ENCODE measurements around the gene TMEM266.
A peak's percentile ranks its signal among the peaks of the same experiment; 100 is the strongest.
"Not testable (repeated sequence)": the region's sequence is repeated elsewhere in the genome, so short reads cannot be mapped to it uniquely, and the experiment has no call there.

The TMEM266 gene, protein sequence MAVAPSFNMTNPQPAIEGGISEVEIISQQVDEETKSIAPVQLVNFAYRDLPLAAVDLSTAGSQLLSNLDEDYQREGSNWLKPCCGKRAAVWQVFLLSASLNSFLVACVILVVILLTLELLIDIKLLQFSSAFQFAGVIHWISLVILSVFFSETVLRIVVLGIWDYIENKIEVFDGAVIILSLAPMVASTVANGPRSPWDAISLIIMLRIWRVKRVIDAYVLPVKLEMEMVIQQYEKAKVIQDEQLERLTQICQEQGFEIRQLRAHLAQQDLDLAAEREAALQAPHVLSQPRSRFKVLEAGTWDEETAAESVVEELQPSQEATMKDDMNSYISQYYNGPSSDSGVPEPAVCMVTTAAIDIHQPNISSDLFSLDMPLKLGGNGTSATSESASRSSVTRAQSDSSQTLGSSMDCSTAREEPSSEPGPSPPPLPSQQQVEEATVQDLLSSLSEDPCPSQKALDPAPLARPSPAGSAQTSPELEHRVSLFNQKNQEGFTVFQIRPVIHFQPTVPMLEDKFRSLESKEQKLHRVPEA

GRCh38 chr15:76059320-76060117 lies at the start of gene TMEM266:
TMEM266 (plus strand) TSS chr15:76059985; CDS start chr15:76134264, 74,279 bp downstream.
- TF ChIP-seq CTCF (IDR thresholded peaks at IDR 0.05; ENCODE audit: low read depth, low read length) (peak; percentile 14), MAX (IDR thresholded peaks at IDR 0.05; ENCODE audit: low read depth, low read length) (no peak), MYC (IDR thresholded peaks at IDR 0.05; ENCODE audit: low read depth, low read length) (no peak)
- H3K4me3 ChIP-seq (ENCODE audit: low read depth, low read length) = peak within 1 kb of the TSS; percentile 66
- peak; percentile 69 for DNase-seq (ENCODE audit: low read depth)

GRCh38 chr15:76010613-76011012 lies 49.2 kb upstream of the TMEM266 start:
- peak overlapping the region; percentile 67 for H3K4me3 ChIP-seq (ENCODE audit: low read depth, low read length)
- no peak for TF ChIP-seq CTCF (IDR thresholded peaks at IDR 0.05; ENCODE audit: low read depth, low read length)
- no peak for TF ChIP-seq MYC (IDR thresholded peaks at IDR 0.05; ENCODE audit: low read depth, low read length)
- no peak for TF ChIP-seq MAX (IDR thresholded peaks at IDR 0.05; ENCODE audit: low read depth, low read length)
- TF ChIP-seq POLR2A (IDR thresholded peaks at IDR 0.05; ENCODE audit: extremely low read depth, insufficient read length) = no peak
- DNase-seq (ENCODE audit: low read depth) = no peak

- DNase-seq (ENCODE audit: low read depth) = peak; percentile 59
- H3K4me3 ChIP-seq (ENCODE audit: low read depth, low read length) = peak within 1 kb of the TSS; percentile 67
- no peak for TF ChIP-seq MYC (IDR thresholded peaks at IDR 0.05; ENCODE audit: low read depth, low read length)
Measured at GRCh38 chr15:76011627-76012551, 47.9 kb upstream of the TMEM266 start, which contains the start of gene NRG4. NRG4 (minus strand) TSS chr15:76012424; CDS start chr15:76011230, 1,194 bp downstream.

DNA sequence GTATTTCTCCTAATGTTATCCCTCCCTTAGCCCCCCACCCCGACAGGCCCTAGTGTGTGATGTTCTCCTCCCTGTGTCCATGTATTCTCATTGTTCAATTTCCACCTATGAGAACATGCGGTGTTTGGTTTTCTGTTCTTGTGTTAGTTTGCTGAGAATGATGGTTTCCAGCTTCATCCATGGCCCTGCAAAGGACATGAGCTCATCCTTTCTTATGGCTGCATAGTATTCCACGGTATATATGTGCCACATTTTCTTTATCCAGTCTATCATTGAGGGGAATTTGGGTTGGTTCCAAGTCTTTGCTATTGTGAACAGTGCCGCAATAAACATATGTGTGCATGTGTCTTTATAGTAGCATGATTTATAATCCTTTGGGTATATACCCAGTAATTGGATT lies 46.3 kb upstream of the TMEM266 start:
- DNase-seq (ENCODE audit: low read depth); H3K4me3 ChIP-seq (ENCODE audit: low read depth, low read length): not testable (repeated sequence)

DNA sequence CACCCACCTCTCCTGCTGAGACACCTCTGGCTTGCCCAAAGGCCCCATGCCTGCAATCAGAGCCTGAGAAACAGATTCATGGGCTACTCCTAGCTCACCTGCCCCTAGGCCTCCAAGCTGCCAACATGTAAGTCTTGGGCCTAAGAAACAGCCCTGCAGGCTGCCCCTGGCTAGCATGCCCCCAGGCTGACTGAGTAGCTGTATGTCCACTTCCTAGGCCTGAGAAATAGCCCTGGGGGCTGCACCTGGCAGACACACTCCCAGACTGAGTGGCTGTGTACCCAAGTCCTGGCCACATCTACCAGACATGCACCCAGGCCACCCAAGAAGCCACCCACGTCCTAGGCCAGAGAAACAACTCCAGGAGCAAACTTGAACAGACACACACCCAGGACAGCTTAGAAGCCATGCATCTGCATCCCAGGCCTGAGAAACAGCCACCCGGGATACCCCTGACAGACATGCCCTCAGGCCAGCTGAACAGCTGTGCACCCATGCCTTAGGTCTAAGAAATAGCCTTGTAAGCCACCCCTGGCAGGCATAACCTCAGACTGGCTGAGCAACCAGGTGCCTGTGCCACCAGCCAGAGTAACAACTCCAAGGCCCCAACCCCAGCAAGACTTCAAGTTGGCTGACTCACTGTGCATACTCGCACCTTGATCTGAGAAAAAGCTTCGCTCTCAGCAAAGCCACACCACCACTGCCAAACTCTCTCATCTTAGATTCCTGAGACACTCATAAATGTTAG lies 35.6 kb upstream of the TMEM266 start:
- no peak for DNase-seq (ENCODE audit: low read depth)
- TF ChIP-seq POLR2A (IDR thresholded peaks at IDR 0.05; ENCODE audit: extremely low read depth, insufficient read length) (no peak), CTCF (IDR thresholded peaks at IDR 0.05; ENCODE audit: low read depth, low read length) (no peak), MYC (IDR thresholded peaks at IDR 0.05; ENCODE audit: low read depth, low read length) (no peak), MAX (IDR thresholded peaks at IDR 0.05; ENCODE audit: low read depth, low read length) (no peak)
- H3K4me3 ChIP-seq (ENCODE audit: low read depth, low read length) = no peak overlapping the region

DNA sequence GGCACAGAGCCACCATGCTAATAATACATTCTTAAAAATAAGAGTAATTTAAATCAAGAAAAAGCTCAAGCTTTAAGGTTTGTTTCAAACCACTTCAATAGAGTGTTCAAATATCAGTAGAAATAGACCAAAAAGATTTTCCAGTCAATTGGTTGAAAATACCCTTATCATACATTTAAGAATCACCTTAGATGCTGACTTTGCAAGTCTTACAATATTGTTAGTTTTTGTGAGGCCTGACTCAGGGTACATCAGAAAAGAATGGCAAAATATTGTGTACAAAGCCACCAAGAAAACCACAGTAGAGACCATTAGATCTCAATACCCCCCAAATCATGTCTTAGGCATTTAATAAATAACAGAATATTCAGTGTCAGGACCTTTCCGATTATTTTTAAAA lies 27.7 kb upstream of the TMEM266 start:
- TF ChIP-seq CTCF (IDR thresholded peaks at IDR 0.05; ENCODE audit: low read depth, low read length) = no peak
- TF ChIP-seq MAX (IDR thresholded peaks at IDR 0.05; ENCODE audit: low read depth, low read length) = no peak
- no peak for TF ChIP-seq POLR2A (IDR thresholded peaks at IDR 0.05; ENCODE audit: extremely low read depth, insufficient read length)
- no peak for TF ChIP-seq MYC (IDR thresholded peaks at IDR 0.05; ENCODE audit: low read depth, low read length)
- no peak for DNase-seq (ENCODE audit: low read depth)
- no peak overlapping the region for H3K4me3 ChIP-seq (ENCODE audit: low read depth, low read length)
